Stimulated activated CD8-positive, alpha-beta memory T cell treated with anti-CD3 and anti-CD28 coated beads, Interleukin-7, amount 100 ng/mL, for 1 hour (primary cell): Measurements from ENCODE around the gene SLC2A1.
A peak's percentile ranks its signal among the peaks of the same experiment; 100 is the strongest.

Experiments used
- DNase-seq, 2 donors: peaks; one replicate each; pipeline ENCODE4 v3.0.0-alpha.2; 2020; ENCODE audit warnings: low read depth in 2 of 2

Gene SLC2A1

DNA sequence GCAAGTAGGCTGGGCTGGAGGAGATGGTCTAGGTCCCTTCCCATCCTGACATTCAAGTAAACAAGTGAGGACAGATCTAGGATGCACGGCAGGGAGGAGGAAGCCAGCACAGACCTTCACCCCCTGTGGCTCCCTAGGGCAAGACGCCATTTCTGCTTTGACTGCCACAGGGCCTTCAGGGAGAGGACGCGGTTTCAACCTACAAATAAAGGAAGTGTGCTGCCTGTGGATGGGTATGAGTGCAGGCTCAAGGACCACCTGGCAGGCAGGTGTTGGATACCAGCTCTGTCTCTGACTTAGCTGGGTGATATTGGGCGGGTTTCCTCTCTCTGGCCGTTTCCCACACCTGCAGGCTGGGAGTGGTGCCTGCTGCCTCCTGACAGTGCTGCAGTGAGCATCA lies 16.2 kb downstream of the SLC2A1 start:
- DNase-seq: no peak

GRCh38 chr1:42941640-42942330 lies 16.9 kb downstream of the SLC2A1 start:
- no peak for DNase-seq

DNA sequence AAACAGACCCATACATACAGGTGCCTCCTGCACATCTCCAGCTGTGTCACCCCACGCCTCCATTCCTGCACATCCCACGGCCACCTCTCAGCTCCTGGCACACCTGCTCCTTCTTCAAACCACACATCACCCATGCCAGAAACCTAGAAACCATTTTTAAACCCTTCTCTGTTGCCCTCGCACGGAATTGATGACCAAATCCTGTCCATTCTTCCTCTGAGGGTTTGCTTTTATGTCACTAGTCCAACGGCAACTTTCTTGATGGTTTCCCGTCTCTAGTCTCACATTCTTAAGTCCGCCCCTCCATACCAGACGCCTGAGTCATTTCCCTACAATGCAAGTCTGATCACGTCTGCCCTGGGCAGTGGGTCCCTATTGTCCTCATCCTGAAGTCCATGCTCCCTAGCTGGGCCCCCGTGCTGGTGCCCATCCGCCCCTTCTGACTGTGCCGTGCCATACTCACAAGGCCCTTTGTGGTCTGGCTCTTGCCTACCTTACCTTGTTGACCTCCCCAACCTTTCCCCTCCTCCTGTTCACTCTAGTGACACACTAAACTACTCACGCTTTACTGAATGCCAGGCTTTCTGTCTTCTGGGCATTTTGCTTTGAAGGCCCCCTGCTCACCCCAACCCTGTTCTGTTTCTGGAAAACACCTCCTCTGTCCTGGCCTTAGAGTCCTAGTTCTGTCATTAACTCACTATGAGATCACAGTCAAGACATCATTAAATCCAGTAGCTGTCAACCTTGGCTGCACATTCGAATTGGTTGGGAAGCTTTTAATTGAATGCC lies 17.6 kb downstream of the SLC2A1 start:
- DNase-seq: no peak

- DNase-seq: no peak
Measured at GRCh38 chr1:42938645-42939615, 19.7 kb downstream of the SLC2A1 start.

DNA sequence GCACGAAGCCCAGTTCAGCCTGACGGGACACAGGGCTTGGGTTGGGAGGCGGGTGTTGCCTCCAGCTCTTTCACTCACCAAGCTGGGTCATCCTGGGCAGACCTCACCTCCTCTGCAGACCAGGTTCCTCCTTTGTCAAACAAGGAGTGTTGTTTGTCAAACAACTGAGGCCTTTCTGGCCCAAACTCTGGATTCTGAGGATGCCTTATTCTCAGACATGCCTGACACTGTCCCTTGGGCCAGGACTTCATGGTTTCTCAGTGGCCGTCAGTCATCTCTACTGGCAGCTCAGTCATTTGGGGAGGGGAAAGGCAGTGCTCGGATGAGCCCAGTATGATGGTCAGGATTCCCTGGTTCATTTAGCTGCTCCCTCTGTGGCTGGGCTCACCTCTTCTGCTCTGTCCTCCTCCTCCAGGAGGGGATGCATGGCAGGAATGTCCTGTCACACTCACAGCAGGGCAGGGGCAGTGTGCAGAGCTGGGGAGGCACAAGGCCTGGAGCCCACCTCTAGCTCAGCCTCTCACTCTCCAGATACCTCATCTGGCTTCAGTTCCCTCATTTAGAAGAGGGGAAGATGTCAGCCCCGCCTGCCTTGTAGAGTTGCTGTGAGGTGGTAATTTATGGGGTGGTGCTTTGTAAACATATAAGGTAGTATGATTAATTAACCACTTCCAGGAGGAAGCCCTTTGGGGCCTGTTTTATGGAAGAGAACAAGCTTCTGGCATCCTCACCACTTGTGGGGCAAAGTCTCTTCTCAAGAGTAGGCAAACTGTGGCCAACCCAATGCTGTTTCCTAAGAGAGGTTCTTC lies 20.6 kb downstream of the SLC2A1 start:
- no peak for DNase-seq

DNA sequence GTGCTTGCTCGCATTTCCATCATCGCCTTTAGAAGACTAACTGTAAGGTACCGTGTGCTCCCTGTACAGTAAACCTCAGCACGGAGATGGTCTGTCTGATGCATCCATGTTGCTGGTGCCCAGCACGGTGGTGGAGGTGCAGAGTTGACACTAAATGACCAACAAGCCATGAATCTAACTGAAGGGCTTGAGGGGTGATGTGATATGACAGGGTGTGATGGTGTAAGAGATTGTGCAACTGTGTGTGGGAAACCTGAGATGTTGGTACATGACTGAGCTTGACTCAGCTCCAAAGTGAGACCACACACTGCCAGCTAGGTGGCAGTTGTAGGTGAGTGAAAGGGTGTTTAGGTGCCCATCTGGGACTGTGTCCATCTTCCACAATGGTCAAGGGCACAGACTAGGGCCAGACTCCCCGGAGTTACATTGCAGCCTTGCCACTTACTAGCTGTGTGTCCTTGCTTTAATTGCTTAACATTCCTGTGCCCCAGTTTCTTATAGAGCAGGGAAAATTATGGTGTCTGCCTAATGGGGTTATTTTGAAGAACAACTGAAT lies 21.4 kb downstream of the SLC2A1 start:
- no peak for DNase-seq

GRCh38 chr1:42936309-42937078 lies 22.2 kb downstream of the SLC2A1 start:
- DNase-seq: no peak

DNA sequence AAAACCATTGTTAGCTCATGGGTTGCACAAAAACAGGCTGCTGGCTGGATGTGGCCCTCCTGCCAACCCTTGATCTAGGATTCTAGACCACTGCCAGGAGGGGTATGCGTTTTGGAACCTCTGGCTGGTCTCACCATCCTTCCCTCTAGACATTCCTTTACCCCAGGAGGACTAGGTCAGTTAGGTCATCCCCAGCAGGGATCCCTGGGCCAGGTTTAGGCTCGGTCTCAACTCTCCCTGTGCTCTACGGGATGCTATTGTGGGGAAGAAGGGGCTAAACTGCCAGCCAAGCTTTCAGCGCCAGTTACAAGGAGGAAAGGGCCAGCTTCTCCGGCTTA lies 22.7 kb downstream of the SLC2A1 start:
- DNase-seq: no peak

DNA sequence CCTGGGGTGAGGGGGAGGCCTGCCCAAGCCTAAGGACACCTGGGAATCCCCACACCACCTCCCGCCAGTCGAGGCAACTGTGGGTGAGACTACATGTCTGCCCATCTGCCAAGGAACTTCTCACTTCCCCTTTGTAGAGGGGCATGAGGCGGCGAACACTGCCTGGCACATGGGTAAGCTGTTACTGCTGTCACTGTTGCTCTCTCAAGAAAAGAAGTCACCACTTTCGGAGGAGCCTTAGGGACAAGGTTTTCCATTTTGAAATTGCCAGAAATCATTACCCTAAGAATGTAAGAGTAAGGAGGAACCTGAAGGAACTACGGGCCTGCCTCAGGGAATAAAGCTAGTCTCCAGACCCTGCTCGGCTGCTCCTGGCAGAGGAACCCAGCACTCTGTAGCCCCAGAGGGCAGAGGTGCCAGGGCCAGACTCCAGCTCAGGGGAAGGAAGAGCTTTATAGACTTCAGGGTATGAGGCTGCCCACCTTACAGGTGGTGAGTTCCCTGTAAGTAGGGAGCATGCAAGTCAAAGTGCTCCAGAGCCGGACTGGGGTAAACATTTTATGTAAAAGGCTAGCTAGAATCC lies 23.3 kb downstream of the SLC2A1 start:
- DNase-seq: no peak

DNA sequence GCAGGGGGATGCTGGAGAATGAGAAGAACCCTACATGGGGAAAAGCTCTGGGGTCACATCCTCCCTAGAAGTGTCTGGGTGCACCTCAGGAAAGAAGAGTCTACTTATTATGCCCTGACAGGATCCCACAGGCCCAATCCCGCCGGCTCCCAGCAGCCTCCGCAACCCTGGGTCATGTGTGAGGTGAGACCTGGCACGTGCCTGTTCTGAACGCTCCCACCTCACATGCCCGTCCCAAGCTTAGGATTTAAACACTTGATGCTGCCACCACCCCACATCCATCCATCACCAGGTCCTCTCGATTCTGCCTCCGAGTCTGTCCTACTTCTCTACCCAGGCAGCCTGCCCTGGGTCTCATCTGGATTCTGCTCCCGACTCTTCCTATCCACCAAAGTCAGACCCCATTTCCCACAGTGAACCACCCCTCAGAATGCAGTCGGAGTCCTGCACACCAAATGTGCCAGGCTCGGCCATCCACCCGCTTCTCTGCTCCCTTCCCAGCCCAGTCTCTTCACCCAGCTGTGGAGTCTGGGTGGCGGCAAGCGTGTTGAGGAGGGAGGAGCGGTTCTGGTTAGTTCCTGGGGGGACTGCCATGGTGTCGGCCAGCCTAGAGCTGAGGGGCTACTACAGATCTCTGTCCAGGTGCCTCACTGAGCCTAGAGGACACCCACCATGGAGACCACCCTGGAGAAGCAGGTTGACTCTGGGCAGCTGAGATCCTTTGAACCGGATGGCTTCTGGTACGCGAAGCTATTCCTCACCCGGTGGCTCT lies 23.9 kb downstream of the SLC2A1 start:
- no peak for DNase-seq

- DNase-seq: no peak
Measured at GRCh38 chr1:42933610-42934491, 24.8 kb downstream of the SLC2A1 start.

- DNase-seq: no peak
Measured at GRCh38 chr1:42933060-42933586, 25.5 kb downstream of the SLC2A1 start.

DNA sequence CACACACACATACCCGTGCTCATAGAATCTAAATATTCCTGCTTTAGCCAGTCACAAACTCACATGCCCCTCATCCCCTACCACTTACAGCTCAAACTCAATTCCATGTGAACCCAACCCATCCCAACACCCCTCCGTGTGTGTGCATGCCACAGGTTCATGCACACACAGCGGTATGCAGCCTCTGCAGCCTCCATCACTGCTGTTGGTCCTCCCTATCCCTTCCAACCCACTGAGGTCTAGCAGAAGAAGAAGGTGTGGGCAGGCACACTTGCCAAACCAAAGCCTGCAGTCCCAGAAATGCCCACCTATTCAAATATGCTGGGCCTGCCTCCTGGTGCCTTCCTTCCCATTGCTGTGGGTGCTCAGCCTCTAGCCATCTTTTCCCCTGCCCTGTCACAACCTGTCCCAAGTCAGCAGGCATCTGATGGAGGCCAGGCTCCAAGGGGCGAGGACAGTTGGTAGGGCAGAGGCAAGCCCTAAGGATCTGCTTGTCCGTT lies 26.2 kb downstream of the SLC2A1 start:
- DNase-seq: no peak

GRCh38 chr1:42931911-42932422 lies 26.7 kb downstream of the SLC2A1 start:
- DNase-seq: peak; percentile 48 to 62

GRCh38 chr1:42931108-42931539 lies 27.5 kb downstream of the SLC2A1 start:
- no peak for DNase-seq

DNA sequence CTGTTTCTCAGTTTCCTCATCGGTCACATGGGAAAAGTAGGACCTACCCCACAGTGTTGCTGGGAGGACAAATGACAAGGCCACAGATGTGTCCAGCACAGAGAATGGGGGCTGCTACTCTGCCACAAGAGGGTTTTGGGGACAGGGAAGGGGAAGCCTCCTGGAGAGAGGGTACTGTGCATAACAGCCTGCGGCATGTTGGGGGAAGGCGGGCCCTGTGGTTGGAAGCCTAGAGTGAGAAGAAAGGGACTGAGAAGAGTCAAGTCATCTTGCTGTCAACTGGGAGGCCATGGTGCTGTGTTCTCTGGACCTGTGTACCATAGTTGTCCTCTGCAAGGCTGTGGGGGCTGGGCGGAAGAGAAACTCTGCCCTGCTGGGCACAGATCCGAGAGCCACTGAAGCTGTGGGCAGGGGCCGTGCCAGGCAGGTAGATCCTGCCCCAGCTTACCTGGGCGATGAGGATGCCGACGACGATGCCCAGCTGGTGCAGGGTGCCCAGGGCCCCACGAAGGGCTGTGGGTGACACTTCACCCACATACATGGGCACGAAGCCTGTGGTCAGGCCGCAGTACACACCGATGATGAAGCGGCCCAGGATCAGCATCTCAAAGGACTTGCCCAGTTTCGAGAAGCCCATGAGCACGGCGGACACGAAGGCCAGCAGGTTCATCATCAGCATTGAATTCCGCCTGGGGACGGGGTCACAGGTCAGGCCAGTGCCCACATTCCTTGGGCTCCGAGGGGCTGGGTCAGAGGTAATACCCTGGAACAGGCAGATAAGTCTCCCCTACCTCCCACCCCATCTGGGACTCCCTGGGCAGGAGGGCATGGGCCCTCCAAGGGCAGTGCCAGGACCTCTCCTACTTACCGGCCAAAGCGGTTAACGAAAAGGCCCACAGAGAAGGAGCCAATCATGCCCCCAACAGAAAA lies 28.2 kb downstream of the SLC2A1 start:
- DNase-seq: no peak
